Measurements from ENCODE around the gene ZFHX3.
"Not testable (repeated sequence)": the region's sequence is repeated elsewhere in the genome, so short reads cannot be mapped to it uniquely, and the experiment has no call there.

ZFHX3 gene

DNA sequence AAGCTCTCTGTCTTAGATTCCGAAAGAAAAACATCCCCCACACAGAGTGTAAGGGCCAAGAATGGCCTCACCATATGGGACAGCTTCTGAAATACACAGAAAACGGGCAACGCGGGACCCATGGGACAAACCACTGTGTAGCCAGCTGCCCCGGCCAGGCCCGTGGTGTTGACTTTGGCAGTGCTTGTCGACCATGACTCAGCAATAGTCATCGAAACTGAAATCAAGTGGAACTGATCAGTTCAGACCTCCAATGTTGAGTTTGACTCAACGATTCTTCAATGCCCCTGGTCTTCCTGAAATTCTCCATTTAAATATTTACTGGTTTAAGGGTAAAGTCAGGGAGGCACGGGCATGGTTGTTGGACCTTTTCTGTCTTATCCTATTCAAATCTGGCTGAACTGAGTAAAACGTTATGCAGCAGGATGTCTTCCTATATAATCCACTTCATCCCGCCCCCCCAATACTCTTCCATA lies 27.5 kb downstream of the ZFHX3 start:
- DNase-seq, result peak; percentile 56

DNA sequence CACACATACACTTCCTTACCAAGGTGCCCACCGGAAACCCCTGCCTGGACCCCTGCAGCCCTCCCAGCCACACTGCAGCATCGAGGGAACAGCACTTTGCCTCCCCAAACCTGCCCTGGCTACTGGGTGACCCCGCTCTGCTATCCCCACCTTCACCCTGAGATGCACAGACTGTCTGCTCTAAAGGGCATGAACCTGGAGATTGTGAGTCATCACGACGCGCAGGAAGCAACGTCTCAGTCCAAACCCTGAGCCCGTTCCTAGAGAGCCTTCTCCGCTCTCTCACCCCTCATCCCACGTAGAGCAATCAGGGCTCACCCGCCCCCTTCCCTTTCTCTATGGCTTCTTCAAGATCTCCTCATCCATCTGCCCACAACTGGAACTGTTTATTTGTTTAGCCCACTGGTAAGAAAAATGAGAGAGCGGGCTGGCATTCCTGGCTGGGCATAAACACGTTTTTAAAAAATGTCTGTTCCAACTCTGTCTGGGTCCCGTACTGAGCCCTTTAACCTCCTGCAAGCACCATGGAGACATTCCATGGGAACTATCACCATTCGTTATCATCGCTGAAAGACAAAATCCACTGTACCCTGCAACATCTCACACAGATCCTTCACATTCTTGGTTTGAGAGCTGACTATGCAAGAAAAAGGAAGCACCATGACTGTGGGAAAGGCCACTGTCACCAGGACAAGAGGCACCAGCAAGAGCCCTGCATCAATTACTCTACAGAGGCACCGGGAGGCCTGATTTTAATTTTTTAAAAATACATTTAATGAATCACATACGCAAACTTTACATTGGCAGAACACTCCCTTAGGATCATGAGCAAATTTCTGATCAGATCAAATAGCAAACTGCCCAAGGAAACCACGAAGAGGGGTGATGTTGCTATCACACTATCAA lies 28.2 kb downstream of the ZFHX3 start:
- no peak for DNase-seq

DNA sequence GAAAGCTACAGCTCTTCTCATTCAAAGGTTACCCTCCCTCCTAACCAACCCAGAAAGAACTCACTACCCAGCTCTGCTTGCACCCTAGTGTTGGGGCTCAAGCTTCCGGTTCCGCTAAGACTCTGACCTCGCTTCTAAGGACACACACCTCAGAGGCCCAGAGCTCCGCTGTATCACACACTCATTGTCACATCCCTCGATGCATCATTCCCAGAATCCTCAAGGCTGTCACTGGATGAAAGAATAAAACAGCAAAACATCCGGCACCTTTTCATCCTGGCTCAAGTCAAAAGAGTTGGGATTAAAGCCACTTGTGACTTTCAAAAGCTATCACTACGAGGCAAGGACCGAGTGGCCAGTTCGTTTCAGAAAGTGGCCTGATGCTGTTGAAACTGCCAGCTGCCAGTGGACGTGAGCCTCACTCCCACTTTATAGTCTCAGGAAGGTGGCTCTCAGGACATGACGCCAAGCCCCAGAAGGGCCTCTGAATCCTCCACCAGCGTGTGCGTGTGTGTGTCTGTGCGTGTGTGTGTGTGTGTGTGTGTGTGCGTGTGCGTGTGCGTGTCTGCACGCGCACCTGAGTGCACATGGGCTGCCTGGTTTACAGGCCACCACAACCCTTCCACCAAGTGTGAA lies 29.0 kb downstream of the ZFHX3 start:
- no peak for DNase-seq

DNA sequence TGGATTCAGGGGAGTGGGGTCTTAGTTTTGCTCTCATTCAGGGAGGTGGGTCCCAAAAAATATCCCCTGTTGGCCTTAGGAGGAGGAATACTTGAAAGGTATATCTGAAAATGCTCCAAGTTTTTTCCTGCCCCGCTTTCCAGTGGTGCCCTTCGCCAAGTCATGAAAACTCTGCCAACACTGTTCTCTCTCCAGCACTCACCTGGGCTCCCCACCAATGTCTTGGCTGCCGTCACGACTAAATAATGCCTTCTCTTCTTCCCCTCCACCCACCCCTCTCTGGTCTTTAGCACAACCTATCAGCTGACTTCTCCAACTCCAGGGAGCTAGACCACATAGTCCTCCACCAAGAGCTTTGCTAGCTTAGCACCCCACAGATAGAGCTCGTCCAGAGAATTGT lies 30.6 kb downstream of the ZFHX3 start:
- DNase-seq, result no peak

DNA sequence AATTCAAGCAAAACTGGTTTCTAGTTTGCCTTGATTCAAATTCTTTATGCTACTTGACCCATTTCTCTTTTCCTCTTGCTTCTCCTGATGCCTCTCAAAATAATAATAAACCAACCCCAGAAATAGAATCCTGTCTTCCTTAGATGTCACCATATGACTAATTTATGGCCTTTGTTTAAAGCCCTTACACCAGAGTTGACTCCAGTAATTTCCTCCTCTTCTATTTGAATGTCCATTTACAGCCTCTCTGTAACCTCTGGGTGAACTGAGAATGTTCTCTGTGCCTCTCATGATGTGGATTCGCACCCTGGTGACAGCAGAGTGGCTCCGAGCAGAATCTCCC lies 31.5 kb downstream of the ZFHX3 start:
- DNase-seq, result no peak

DNA sequence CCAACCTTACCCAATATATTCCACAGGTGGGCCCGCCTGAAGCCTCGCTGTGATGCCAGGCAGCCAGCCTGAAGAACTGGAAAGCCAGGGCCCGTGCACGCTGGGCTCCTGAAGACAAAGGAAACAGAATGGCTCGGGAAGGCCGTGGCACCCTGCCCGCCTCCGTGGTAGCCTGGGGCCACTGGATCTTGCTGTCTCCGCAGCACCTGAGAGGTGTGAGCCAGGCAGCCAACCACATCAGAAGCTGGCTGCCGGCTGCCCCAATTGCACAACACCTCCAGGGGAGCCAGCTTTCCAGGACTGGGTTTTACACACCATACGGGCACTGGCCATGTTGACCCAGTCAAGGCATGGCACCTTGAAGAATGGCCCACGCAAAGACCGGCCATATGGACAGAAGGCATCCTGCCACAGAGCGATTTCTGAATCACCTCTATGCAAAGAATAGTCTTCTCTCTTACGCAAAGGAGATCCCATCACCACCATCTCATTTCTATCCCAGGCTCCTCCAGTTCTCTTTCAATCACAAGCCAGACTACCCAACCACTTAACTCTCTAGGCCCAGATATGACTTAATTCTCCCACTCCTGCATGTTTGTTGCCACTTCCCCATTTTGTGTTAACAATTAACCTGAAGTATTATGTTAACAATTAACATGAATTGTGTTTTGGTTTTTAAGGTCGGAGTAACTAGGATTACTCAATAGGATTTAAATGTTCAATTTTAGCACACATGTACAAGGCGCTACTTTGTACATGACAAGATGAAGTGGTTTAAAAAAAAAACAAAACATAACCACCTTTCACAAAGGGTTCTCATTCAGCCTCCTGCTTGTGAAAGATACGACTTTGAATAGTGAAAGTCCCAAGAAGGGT lies 32.1 kb downstream of the ZFHX3 start:
- DNase-seq, result no peak

DNA sequence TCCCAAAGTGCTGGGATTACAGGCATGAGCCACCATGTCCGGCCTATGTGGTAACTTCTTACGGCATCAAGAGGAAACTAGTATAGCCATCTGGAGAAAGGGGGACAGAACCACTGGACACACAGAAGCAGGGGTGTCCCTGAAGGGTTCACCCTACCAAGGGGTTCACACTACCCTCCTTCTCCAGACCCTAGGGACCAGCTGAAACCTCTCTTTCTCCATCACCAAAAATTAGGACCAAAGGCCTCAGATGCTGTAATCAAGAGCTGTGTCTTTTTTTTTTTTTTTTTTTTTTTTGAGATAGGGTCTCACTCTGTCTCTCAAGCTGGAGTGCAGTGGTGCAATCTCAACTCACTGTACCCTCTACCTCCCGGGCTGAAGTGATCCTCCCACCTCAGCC lies 33.2 kb downstream of the ZFHX3 start:
- DNase-seq, result no peak

DNA sequence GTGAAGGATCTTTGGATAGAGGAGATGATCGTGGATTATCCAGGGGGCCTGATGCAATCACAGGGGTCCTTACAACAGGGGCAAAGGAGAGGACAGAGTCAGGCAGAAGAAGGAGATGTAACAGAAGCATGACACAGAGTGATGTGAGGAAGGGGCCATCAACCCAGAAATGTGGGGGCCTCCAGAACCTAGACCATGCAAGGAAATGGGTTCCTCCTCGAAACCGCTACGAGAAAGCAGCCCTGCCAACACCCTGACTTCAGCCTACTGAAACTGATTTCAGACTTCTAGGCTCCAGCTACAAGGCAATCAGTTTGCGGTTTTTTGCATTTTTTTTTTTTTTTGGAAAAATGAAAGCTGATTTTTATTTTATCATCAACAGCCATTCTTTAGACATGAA lies 34.0 kb downstream of the ZFHX3 start:
- no peak for DNase-seq

DNA sequence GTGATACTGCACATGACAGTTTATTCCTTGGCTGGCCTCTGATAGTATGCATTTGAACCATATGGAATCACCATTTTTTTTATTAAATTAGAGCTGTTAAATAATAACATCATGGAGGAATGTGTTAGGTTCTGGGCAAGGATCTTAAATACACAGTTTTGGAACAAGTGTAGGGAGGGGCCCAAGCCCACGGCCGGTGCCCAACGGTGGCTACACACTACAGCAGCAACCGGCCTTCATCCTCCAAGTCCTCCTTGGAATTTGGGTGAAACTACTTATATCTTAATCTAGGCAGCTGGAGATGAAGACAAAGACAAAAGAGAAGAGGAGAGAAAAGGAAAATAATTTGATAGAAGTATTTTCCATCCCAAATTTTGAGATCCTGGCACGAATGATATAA lies 35.6 kb downstream of the ZFHX3 start:
- DNase-seq, result no peak

DNA sequence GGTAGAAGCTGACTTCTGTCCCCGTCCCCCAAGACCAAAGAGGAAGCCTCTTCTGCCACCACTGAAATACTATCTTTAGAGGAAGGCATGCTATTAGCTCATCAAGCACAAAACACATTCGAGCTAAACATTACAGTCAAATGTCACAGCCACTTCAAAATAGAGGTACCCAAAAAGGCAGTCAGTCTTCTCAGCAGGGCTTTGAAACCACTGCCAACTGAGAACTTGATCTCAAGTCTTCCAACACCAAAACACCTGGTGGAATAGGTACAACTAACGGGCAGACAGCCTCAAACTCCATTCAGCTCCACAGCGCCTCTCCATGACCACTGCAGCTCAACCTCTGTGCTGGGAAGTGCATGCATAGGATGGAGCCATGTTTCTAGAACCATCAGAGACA lies 36.0 kb downstream of the ZFHX3 start:
- no peak for DNase-seq

DNA sequence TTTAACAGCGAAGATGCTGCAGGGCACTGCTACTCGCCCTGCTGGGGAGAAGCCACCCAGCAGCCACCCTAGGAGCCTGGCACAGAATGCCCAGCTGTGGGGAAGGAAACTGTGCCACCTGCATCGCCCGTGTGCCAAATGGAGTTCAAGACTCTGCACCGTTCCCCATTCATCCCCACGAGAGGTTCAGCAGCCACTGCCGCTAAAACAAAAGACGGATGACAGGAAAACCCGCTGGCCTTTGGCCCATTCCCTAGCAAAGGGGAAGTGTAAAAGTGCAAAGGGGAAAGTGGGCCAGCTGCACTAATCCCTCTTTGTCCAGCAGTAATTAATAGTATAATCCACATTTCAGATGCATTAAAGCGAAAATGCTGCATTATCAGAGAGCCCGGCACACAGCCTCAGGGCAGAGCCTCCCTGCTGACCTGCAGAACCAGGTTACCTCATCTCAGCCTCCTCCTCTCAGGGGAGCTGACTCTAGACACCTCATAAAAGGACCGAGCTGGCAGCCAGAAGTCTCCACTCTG lies 37.7 kb downstream of the ZFHX3 start:
- no peak for DNase-seq

DNA sequence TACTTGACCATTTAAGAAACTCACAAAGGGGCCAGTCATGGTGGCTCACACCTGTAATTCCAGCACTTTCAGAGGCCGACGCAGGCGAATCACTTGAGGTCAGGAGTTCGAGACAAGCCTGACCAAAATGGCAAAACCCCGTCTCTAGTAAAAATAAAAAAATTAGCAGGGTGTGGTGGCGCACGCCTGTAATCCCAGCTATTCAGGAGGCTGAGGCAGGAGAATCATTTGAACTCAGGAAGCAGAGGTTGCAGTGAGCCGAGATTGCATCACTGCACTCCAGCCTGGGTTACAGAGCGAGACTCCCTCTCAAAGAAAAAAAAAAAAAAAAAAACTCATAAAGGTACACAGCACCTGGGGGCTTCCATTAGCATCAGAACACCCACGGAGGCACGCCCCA lies 38.2 kb downstream of the ZFHX3 start:
- DNase-seq, result not testable (repeated sequence)

DNA sequence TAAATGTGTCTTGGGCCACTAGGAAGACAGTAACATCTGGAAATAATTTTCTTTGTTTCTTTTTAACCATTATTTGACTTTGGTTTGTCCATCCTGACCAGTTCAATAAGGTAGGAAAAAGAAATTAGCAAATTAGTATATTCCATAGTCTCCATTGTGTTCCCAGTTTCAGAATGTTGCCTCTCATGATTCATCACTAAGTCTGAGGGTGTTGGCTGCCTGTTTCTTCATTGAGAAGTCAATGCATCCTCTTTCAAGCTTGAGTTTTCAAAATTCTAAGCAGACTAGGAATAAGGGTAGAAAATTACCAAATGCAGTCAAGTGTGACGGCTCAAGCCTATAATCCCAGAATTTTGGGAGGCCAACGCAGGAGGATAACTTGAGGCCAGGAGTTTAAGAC lies 41.9 kb downstream of the ZFHX3 start:
- no peak for DNase-seq

DNA sequence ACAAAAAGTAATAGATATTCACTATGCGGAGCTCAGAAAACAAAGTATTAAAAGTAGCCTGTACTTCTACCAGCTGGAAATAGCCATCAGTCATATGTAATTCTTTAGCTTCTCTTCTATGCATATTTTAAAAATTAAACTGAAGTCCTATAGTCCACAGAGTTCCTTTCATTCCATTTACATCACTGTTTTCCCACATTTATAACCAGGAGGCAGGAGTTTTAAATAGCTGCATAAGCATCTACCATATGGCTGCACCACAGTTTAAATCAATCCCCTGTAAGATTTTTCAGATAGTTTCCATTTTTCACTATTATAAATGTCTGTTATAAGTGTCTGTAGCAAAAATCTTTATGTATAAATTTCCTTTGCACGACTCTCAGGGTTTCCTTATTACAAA lies 45.1 kb downstream of the ZFHX3 start:
- no peak for DNase-seq

DNA sequence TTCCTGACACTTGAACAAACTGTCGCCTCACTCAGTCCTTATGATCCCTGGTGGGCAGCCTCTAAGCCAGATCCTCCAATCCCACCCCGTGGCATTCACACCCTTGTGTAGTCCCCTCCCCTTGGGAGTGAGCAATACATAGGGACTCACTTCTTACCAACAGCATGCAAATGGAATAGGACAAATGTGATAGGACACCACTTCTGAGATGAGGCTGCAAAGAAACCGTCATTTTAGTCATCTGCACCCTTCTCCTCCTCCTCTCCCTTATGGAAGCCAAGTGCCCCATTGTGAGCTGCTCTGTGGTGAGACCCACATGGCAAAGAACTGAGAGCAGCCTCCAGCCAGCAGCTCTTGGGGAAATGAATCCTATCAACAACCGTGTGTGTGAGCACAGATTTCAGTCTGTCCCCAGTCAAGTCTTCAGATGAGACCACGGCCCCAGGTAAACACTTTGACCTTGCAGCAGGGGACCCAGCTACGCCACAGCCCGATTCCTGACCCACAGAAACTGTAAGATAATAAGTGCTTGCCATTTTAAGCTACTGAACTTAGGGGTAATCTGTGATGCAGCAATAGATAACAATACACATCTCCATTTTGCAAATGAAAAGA lies 46.9 kb downstream of the ZFHX3 start:
- DNase-seq, result peak; percentile 31

DNA sequence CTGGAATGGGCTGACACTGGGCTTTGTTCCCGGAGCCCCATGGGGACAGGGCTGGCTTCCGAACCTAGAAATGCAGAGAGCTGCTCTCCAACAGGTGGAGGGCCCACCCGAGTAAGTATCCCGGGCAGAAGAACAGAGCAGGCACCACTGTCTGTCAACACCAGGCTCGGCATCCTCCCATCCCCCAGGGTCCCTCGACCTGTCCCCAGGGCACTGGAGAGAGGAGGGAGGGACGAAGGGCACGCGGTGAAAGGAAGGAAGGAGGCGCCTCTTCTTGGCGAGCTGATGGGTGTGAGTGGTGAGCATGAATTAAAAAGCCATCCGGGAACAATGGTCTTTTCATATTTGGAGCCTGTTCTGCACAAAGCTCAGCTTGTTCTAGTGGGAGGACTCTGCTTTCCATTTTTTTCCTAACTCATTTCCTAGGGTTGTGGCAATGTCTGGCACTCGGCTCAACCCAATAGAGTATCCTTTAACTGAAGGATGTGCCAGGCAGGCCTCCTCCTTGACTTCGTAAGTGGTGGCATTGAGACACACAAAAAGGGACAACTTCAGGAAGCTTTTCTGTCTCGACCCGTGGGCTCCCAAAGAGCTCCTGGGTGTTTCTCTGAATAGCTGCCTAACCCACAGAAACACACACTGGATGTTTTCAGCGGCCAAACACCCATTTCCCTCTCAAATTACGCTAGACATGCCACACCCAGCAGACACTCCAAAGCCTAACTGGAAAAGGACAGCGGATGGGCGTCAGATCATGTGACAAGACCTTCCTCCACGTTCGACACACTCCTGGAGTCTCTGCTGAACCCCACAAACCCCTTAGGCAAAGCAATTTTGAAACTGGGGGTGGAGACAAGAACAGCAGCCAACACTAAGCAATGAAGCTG lies 47.7 kb downstream of the ZFHX3 start:
- DNase-seq, result peak; percentile 84

DNA sequence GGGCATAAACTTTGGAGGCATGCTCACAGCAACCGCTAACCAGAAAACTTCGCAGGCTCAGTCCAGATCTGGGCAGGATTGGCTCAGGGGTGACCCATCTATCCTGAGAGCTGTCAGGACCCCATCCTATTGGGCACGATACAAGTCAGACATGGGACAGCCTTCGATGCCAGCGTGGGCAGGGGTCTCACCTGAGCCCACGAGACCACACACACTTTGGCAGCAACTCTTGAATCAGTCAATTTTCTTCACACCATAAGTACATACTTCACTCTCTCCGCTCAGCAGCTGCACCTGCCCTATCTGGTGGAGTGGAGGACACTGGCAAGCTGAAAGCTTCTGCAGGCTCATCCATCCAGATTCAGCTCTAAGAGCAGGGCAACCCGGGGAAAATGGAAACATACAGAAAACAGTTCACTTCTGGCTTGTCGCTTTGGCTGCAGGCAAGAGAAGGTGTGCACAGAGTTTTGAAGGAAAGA lies 48.3 kb downstream of the ZFHX3 start:
- DNase-seq, result no peak

DNA sequence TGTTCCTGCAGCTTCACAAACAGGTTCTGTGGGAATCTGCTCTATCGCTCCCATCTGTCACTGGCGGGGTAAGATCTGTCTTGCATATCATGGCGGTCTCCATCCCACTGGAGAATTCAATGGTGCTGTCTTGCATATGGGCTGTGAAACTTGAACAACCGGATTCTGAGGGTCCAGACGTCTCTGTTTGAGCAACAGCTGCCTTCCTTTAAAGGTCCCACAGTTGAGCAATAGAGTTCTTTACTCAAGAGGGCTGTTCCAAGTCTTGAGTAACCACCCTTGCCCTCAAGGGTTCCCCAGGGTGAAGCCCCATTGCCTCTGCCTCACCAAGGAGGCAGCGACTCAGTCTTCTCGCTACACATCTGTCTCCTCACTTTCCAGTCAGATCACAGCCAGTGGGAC lies 50.8 kb downstream of the ZFHX3 start:
- DNase-seq, result no peak

DNA sequence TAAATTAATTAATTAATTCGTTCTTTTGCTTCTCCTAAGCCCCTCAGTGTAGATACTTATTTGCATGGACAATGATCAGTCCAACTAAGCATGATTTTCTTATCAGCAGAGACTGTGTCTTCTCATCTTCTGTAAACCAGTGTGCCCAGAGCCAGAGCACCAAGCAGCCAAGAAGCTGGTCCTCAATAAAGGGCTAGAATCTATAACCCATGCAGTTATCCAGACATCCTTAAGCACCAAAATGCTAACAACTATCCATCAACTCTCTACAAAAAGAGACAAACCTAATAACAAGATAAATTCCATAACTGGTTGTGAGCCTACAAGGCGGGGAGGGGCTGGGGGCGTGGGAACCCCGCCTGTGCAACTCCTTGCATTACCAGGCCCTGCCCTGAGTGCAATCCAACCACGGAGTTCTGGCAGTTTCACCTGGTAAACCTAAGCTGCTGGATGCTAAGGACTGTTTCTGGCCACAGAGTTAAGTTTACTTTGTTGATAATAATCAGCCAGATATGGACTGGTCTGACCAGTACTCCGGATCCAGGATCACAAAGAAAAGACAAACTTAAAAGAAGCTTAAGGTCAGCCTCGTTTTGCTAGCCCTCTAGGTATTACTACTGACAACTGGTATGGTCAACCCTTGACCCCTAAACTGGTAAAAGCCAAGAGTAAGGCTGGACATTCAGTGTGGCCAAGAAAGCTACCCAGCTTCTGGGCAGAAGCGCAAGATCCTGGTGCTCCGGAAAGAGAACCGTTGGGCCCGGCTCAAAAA lies 51.5 kb downstream of the ZFHX3 start:
- no peak for DNase-seq

DNA sequence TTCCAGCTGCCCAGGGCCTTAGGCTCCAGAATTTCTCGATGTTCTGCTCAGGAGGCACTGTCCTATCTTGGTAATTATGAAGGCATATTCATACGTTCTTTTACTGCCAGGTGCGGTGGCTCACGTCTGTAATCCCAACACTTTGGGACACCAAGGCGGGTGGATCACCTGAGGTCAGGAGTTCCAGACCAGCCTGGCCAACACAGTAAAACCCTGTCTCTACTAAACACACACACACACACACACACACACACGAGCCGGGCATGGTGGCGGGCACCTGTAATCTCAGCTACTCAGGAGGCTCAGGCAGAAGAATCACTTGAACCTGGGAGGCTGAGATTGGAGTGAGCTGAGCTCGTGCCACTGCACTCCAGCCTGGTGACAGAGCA lies 52.1 kb downstream of the ZFHX3 start:
- not testable (repeated sequence) for DNase-seq
